ENCODE data around the gene POLR2J.

The POLR2J gene

GRCh38 chr7:102439963-102440795 is 38.5 kb downstream of the POLR2J start:
- no peak for DNase-seq (ENCODE audit: low read depth in 2 of 2)

- no peak for DNase-seq (ENCODE audit: low read depth in 2 of 2)
Observed at GRCh38 chr7:102436118-102436517, 42.6 kb downstream of the POLR2J start.

DNA sequence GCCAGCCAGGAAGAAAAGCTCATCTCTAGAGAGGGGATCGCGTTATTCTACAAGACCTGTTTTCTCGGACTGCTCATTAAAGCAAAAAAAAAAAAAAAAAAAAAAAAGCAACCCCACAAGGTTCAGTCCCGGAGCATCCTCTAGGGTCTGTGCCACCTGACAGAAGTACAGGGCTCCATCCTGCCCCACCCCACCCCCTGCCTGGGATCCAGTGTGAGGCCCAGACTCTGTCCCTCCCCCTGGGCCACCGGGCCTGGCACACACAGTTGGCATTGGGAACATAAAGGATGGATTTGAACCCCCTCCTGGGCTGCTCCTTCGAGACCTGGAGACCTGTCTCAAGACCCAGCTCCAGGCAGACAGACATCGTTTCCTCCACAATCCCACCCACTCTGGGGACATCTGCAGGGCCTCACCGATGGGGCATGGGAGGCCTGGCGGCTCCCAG is 44.7 kb downstream of the POLR2J start:
- no peak for DNase-seq (ENCODE audit: low read depth in 2 of 2)

- peak; percentile 74 to 83 for DNase-seq (ENCODE audit: low read depth in 2 of 2)
Observed at GRCh38 chr7:102433219-102434038, 45.3 kb downstream of the POLR2J start, which contains the start of gene ORAI2. ORAI2 (plus strand) TSS chr7:102433575; CDS start chr7:102438957, 5,382 bp downstream.

DNA sequence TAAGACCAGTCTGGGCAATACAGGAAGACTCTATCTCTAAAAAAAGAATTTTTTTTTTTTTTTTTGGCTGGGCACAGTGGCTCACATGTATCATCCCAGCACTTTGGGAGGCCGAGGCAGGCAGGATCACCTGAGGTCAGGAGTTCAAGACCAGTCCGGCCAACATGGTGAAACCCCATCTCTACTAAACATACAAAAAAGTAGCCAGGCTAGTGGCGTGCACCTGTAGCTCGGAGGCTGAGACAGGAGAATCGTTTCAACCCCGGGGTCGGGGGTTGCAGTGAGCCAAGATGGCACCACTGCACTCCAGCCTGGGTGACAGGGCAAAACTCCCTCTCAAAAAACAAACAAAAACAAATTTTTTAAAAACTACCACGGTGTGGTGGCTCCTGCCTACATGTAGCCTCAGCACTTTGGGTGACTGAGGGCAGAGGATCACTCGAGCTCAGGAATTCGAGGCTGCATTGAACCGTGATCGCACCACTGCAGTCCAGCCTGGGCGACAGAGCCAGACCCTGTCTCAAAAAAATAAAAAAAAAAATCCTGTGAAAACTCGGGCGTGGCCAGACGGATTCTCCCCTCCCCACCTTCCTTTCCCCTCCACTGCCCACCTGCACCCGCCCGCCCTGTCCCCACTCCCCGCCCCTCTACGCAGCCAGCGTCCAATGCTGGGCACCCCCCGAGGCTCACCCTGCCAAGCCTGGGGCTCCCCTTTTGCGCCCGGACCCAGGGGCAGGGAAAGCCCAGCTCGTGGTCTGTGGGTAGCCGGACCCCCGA is 46.1 kb downstream of the POLR2J start:
- no peak for DNase-seq (ENCODE audit: low read depth in 2 of 2)

- DNase-seq (ENCODE audit: low read depth in 2 of 2) = peak in 1 of 2 donors; percentile 38
Observed at GRCh38 chr7:102431617-102432298, 47.0 kb downstream of the POLR2J start.

DNA sequence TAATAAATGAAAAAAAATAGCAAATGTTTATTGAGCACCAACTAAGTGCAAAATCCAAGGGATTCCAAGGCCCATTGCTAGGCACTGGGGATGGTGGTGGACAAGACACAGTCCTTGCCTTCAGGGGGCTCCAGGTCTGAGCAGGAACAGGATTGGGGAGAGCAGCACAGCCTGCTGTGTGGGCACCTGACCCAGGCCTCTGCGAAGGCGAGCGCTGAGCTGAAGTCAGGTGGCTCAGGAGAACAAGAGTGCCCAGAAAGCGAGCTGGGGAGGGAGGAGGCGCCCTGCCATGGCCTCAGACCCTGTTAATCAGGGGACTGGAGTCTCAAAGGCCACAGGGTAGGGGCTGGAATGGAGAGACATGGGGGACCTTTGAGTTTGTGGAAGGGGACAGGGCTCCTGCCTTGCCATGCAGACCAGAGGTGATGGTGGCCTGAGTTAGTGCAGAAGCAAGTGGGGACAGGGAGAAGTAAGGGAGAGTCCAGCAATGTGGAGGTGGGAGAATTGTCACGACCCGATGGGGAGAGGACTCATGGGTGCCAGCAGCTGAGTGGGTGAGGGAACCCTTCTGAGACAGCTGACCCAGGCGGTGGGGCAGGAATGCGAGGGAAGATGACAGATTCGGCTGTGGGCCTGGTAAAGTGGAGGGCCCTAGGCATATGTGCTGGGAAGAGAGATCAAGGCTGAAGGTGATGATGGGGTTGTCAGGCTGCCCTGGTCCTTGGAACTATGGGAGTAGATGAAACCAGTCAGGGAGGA is 49.4 kb downstream of the POLR2J start:
- DNase-seq (ENCODE audit: low read depth in 2 of 2) = no peak

DNA sequence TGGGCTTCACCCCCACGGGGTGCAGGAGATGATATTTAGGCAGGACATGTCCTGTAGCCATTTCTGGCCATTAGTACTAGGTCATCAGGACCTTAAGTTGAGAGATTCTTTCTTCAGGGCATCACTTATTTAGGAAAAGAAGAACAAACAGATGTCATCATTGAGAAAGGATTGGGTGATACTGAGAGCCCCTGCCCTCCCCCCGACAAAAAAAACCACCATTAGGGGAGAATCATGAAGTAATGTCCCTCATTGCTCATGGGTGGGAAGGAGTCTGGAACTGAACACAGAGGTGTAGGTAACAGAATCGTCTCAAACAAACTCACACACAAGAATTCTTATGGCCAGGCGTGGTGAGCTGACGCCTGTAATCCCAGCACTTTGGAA is 51.7 kb downstream of the POLR2J start:
- no peak for DNase-seq (ENCODE audit: low read depth in 2 of 2)

GRCh38 chr7:102426268-102427018 is 52.3 kb downstream of the POLR2J start:
- peak; percentile 50 to 74 for DNase-seq (ENCODE audit: low read depth in 2 of 2)

- peak; percentile 71 to 78 for DNase-seq (ENCODE audit: low read depth in 2 of 2)
Observed at GRCh38 chr7:102425639-102426267, 53.0 kb downstream of the POLR2J start.

DNA sequence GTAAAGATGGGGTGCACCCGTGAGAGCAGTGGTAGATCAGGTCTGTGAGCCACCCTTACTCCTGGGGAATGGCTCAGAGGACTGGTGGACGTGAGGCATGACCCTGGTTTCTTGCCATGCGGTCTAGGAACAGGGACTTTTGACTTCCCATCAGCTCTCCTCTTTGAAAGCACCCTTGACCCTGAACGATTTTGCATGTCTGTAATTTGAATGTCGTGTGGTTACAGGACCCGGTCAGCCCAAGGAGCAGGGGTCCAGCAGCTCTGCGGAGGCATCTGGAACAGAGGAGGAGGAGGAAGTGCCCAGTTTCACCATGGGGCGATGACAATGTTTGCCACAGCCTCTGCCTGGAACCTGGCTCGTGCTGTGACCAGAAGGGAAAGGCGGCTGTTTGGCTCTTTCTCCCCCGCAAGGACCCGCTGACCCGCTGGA is 53.9 kb downstream of the POLR2J start:
- no peak for DNase-seq (ENCODE audit: low read depth in 2 of 2)

GRCh38 chr7:102424129-102424551 is 54.6 kb downstream of the POLR2J start:
- DNase-seq (ENCODE audit: low read depth in 2 of 2) = no peak
